Testis (tissue), 3 donors: ENCODE data around the gene CA7. TPM values are rescaled to one million over a fixed set of nuclear protein-coding genes. Genes with fewer than 3 reads are reported as not detected.

ENCODE experiments used
- DNase-seq: peaks from one replicate; pipeline ENCODE4 v3.0.0-alpha.2; 2019
- H3K27ac ChIP-seq, 2 donors: fragments of 200-600 bp; sonication (generic); one replicate each; pipeline ENCODE4 v1.5.1; 2019
- H3K27me3 ChIP-seq: fragments of 200-600 bp; sonication (generic); one replicate; pipeline ENCODE4 v1.5.1; 2019
- H3K36me3 ChIP-seq: fragments of 200-600 bp; sonication (generic); one replicate; pipeline ENCODE4 v1.5.1; 2017; ENCODE audit warnings: low read depth; ENCODE audit errors: missing control alignments
- H3K4me1 ChIP-seq: fragments of 200-600 bp; sonication (generic); one replicate; pipeline ENCODE4 v1.5.1; 2019
- H3K4me3 ChIP-seq, 2 donors: fragments of 200-600 bp; sonication (generic); one replicate each; pipeline ENCODE4 v1.5.1; 2017 to 2019
- H3K9me3 ChIP-seq: fragments of 200-600 bp; sonication (generic); one replicate; pipeline ENCODE4 v1.5.1; 2017
- CTCF ChIP-seq, 3 experiments: fragments of 450-650 bp in 2 of 3; fragments of 200-600 bp in 1 of 3; sonication (generic) in 1 of 3; IDR thresholded peaks; one replicate each; pipeline ENCODE4 v1.5.1; 2016 to 2019; ENCODE audit warnings: antibody characterized with exemption in 3 of 3, mild to moderate bottlenecking in 2 of 3, moderate library complexity in 1 of 3
- POLR2A ChIP-seq: fragments of 450-650 bp; IDR thresholded peaks from one replicate; pipeline ENCODE4 v1.6.1; 2017; ENCODE audit warnings: antibody characterized with exemption, mild to moderate bottlenecking, moderate library complexity
- WGBS, 2 donors: methylation state at CpG; one replicate each; pipeline ENCODE4 v1.1.5; 2018; 5-methylcytosine and 5-hydroxymethylcytosine counted together
- intact Hi-C: fragments of 100-400 bp; cut with DNase I; formaldehyde crosslinking; loops from one replicate; pipeline ENCODE4 v1.15.1; 2023; ENCODE audit warnings: low total_unique reads
- polyA plus RNA-seq: library from polyadenylated mRNA; stranded (reverse); fragments of 350-450 nt; fragmentation: Illumina TruSeq; extraction: RNeasy Lipid Tissue Mini Kit (QIAGEN cat#74804); gene quantifications from one replicate; pipeline ENCODE4 v1.2.3, GENCODE V29; 2014; ENCODE audit warnings: low read depth, low replicate concordance; ENCODE audit not compliant: insufficient read depth
- total RNA-seq, 2 donors: library from RNA; depleted of rRNA; stranded (reverse); fragments of >200 nt; gene quantifications; one replicate each; pipeline ENCODE4 v1.2.3, GENCODE V29; 2016

The CA7 gene
- total and polyA plus RNA-seq, 3 donors from 2014 or later, result 1.2 to 1.9 (median 1.4) TPM

DNA sequence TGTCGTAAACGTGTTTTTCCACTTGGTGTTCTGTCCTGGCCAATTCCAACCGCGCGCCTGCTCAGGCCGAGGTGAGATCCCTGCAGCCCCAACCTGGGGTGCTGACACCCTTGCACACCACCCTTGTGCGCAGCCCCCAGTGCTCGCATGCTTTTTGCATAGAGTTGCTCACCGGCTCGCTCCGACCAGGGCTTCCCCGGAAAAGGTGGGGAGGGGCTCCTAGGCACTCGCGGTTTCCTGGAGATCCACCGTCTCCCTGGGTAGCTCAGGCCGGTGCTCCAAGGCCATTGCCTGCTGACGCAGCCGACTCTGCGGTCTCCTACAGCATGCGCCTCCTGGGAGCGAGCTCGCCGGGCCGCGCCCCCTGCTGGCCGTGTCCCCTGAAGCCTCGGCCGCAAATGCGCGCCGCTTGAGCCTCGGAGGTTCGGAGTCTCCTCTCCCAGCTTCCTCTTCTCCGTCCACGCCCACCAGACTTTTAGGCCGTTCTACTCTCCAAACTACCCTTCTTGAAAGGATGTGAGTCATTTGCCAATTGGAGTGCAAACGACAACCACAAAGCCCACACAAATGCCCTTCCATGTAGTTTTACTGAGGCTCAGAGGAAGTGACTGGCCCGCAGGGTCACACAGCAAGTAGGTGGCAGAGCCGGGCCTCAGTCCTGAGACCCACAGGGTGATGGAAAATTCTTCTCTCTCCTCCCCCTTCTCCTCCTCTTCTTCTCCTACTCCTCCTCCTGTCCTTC is 28.9 kb downstream of the CA7 start:
- intact Hi-C loops, result no loop called here
- peak; percentile 93 for DNase-seq
- no peaks in the 10 kb centered on the region for H3K27me3 ChIP-seq
- H3K36me3 ChIP-seq, result no peaks in the 10 kb centered on the region
- peaks cover 9% of the 10 kb centered on the region for H3K4me1 ChIP-seq
- peak overlapping the region; percentile 49 to 79 for H3K27ac ChIP-seq
- WGBS, 2 donors, result 2 to 3% methylated on average over 23 to 30 of the region's 39 CpGs
- peak overlapping the region; percentile 40 to 45 for H3K4me3 ChIP-seq
- no peaks in the 10 kb centered on the region for H3K9me3 ChIP-seq
- TF ChIP-seq POLR2A (no peak), CTCF (IDR thresholded peaks at IDR 0.05) (peak; percentile 78 to 91 (median 89))

DNA sequence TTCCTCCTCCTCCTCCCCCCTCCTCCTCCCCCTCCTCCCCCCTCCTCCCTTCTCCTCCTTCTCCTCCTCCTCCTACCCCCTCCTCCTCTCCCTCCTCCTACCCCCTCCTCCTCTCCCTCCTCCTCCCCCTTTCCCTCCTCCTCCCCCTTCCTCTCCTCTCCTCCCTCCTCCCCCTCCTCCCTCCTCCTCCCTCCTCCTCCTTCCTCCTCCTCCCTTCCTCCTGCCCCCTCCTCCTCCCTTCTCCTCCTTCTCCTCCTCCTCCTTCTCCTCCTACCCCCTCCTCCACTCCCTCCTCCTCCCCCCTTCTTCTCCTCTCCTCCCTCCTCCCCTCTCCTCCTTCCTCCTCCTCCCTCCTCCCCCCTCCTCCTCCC is 29.5 kb downstream of the CA7 start:
- no peaks in the 10 kb centered on the region for H3K36me3 ChIP-seq
- no peak for DNase-seq
- no peaks in the 10 kb centered on the region for H3K9me3 ChIP-seq
- no peak overlapping the region for H3K4me3 ChIP-seq
- intact Hi-C loops, result no loop called here
- H3K27me3 ChIP-seq, result no peaks in the 10 kb centered on the region
- peak overlapping the region; percentile 49 to 79 for H3K27ac ChIP-seq
- no peak for TF ChIP-seq POLR2A
- TF ChIP-seq CTCF (IDR thresholded peaks at IDR 0.05), result no peak
- peaks cover 9% of the 10 kb centered on the region for H3K4me1 ChIP-seq

- 39 to 50% methylated on average over 1 of the region's 1 CpG for WGBS, 2 donors
These were observed 30.0 kb downstream of the CA7 start for GRCh38 chr16:66874079-66874775.

GRCh38 chr16:66878067-66878466 is 33.9 kb downstream of the CA7 start:
- Histone ChIP-seq H3K36me3 (no peaks in the 10 kb centered on the region), H3K4me3 (no peak overlapping the region), H3K27me3 (no peaks in the 10 kb centered on the region), H3K9me3 (no peaks in the 10 kb centered on the region), H3K27ac (no peak overlapping the region), H3K4me1 (peaks cover 20% of the 10 kb centered on the region)
- intact Hi-C loops, result no loop called here
- TF ChIP-seq CTCF (IDR thresholded peaks at IDR 0.05) (no peak), POLR2A (no peak)
- no peak for DNase-seq
- 68 to 71% methylated on average over 5 of the region's 5 CpGs for WGBS, 2 donors

More at GRCh38 chr16:66874079-66874775, 30.0 kb downstream of the CA7 start:
- TF ChIP-seq CTCF (IDR thresholded peaks at IDR 0.05) (no peak), POLR2A (no peak)
- Histone ChIP-seq H3K4me3 (no peak overlapping the region), H3K9me3 (no peaks in the 10 kb centered on the region), H3K27ac (peak overlapping the region; percentile 37 to 69), H3K36me3 (no peaks in the 10 kb centered on the region), H3K4me1 (peaks cover 9% of the 10 kb centered on the region), H3K27me3 (no peaks in the 10 kb centered on the region)
- intact Hi-C loops, result no loop called here
- peak; percentile 55 for DNase-seq
